Progenitor cell of endocrine pancreas (in vitro differentiated cells): ENCODE measurements around the gene CHD1. TPM values are rescaled to one million over a fixed set of nuclear protein-coding genes. Genes with fewer than 3 reads are reported as not detected.

Experiments
- DNase-seq: peaks from one replicate; pipeline ENCODE4 v3.0.0; 2021; ENCODE audit warnings: low spot score; ENCODE audit not compliant: unreplicated experiment
- H3K27ac Mint-ChIP-seq: 2 replicates; pipeline ENCODE4 v1.8.0; 2021; ENCODE audit warnings: mild to moderate bottlenecking, moderate library complexity, mixed read lengths
- H3K27me3 Mint-ChIP-seq: 2 replicates; pipeline ENCODE4 v1.8.0; 2021; ENCODE audit warnings: mixed read lengths
- H3K36me3 Mint-ChIP-seq: 2 replicates; pipeline ENCODE4 v1.8.0; 2022; ENCODE audit warnings: mixed read lengths; ENCODE audit not compliant: insufficient read depth
- H3K4me1 Mint-ChIP-seq: 2 replicates; pipeline ENCODE4 v1.8.0; 2021; ENCODE audit warnings: low read depth, mixed read lengths
- H3K4me3 Mint-ChIP-seq: 2 replicates; pipeline ENCODE4 v1.8.0; 2021; ENCODE audit warnings: low read depth, mild to moderate bottlenecking, moderate library complexity, mixed read lengths
- H3K9me3 Mint-ChIP-seq: 2 replicates; pipeline ENCODE4 v1.8.0; 2021; ENCODE audit warnings: low read depth, mixed read lengths
- CTCF ChIP-seq: fragments of 200-600 bp; sonication (generic); IDR thresholded peaks from one replicate; pipeline ENCODE4 v1.5.0; 2021; ENCODE audit warnings: antibody characterized with exemption, mild to moderate bottlenecking; ENCODE audit not compliant: unreplicated experiment
- long read RNA-seq: library from polyadenylated mRNA; unstranded; transcript quantifications from one replicate; pipeline ENCODE4 v2.0.0, GENCODE V29; 2020
- total RNA-seq: library from RNA; stranded (reverse); gene quantifications from 2 replicates; pipeline ENCODE4 v1.2.1, GENCODE V29; 2021

Gene CHD1
- total RNA-seq = 61.0 and 62.7 TPM in 2 replicates
- long read RNA-seq, partial matches to known transcripts = 11 of 15 reads
- long read RNA-seq, other reads (novel, unspliced or antisense) = 2 of 15 reads

- Mint-ChIP-seq H3K27ac (peak within 1 kb of the TSS; percentile 100), H3K4me3 (peak within 1 kb of the TSS; percentile 96), H3K27me3 (no peaks in the 10 kb centered on the region), H3K36me3 (peaks cover 4% of the 10 kb centered on the region), H3K9me3 (no peaks in the 10 kb centered on the region), H3K4me1 (peaks cover 20% of the 10 kb centered on the region)
- TF ChIP-seq CTCF = no peak
- peak; percentile 86 for DNase-seq
Observed at GRCh38 chr5:98928873-98929709, at the start of gene CHD1. Gene CHD1 (minus strand): TSS chr5:98929007. CDS start chr5:98926386, 2,621 bp downstream.

- Mint-ChIP-seq H3K9me3 (no peaks in the 10 kb centered on the region), H3K36me3 (no peaks in the 10 kb centered on the region), H3K27me3 (no peaks in the 10 kb centered on the region), H3K4me1 (no peaks in the 10 kb centered on the region), H3K4me3 (no peak overlapping the region), H3K27ac (no peak overlapping the region)
- TF ChIP-seq CTCF = no peak
- DNase-seq = no peak
Observed at GRCh38 chr5:98978528-98978927, 49.7 kb upstream of the CHD1 start.

GRCh38 chr5:98977723-98978122 is 48.9 kb upstream of the CHD1 start:
- no peaks in the 10 kb centered on the region for H3K27me3 Mint-ChIP-seq
- H3K36me3 Mint-ChIP-seq = no peaks in the 10 kb centered on the region
- no peak overlapping the region for H3K4me3 Mint-ChIP-seq
- H3K27ac Mint-ChIP-seq = peak overlapping the region; percentile 39
- H3K4me1 Mint-ChIP-seq = no peaks in the 10 kb centered on the region
- TF ChIP-seq CTCF = no peak
- H3K9me3 Mint-ChIP-seq = no peaks in the 10 kb centered on the region
- no peak for DNase-seq

GRCh38 chr5:98975682-98976407 is 47.0 kb upstream of the CHD1 start:
- Mint-ChIP-seq H3K27me3 (no peaks in the 10 kb centered on the region), H3K9me3 (no peaks in the 10 kb centered on the region), H3K4me3 (no peak overlapping the region)

More at GRCh38 chr5:98975682-98976407, 47.0 kb upstream of the CHD1 start:
- H3K4me1 Mint-ChIP-seq = no peaks in the 10 kb centered on the region
- H3K36me3 Mint-ChIP-seq = no peaks in the 10 kb centered on the region
- no peak for DNase-seq
- TF ChIP-seq CTCF = no peak
- H3K27ac Mint-ChIP-seq = no peak overlapping the region
